SJCRH30 (cell line): ENCODE measurements around the gene PGK2. TPM values are rescaled to one million over a fixed set of nuclear protein-coding genes. Genes with fewer than 3 reads are reported as not detected.

Source experiments
- DNase-seq, 2 experiments: peaks; one replicate each; pipeline ENCODE4 v3.0.0-alpha.2; 2015 to 2020
- H3K27ac ChIP-seq: fragments of 250-450 bp; sonication (Bioruptor Pico); 2 replicates; pipeline ENCODE4 v1.5.1; 2020; ENCODE audit warnings: mild to moderate bottlenecking, moderate library complexity
- H3K27me3 ChIP-seq: fragments of 250-450 bp; sonication (Bioruptor Pico); 2 replicates; pipeline ENCODE4 v1.5.1; 2020; ENCODE audit warnings: mild to moderate bottlenecking, moderate library complexity
- H3K36me3 ChIP-seq: fragments of 250-450 bp; sonication (Bioruptor Pico); 2 replicates; pipeline ENCODE4 v1.5.1; 2020; ENCODE audit warnings: mild to moderate bottlenecking, moderate library complexity
- H3K4me1 ChIP-seq: fragments of 250-450 bp; sonication (Bioruptor Pico); 2 replicates; pipeline ENCODE4 v1.5.1; 2020; ENCODE audit warnings: mild to moderate bottlenecking, moderate library complexity
- H3K4me3 ChIP-seq: fragments of 250-450 bp; sonication (Bioruptor Pico); 2 replicates; pipeline ENCODE4 v1.5.1; 2020; ENCODE audit warnings: mild to moderate bottlenecking, moderate library complexity
- H3K9me3 ChIP-seq: fragments of 250-450 bp; sonication (Bioruptor Pico); replicated peaks from 2 replicates; pipeline ENCODE4 v1.5.1; 2020; ENCODE audit warnings: mild to moderate bottlenecking, moderate library complexity
- total RNA-seq: library from RNA; depleted of rRNA; stranded (reverse); fragments of >200 nt; shearing (Covaris generic); gene quantifications from 2 replicates; pipeline ENCODE4 v1.2.3, GENCODE V29; 2014; rRNA removed

Gene PGK2
- total RNA-seq, 1 experiment from 2014 or later = not detected

GRCh38 chr6:49775043-49775442 is 12.0 kb downstream of the PGK2 start:
- Histone ChIP-seq H3K27me3 (no peaks in the 10 kb centered on the region), H3K36me3 (no peaks in the 10 kb centered on the region), H3K27ac (no peak overlapping the region)

DNA sequence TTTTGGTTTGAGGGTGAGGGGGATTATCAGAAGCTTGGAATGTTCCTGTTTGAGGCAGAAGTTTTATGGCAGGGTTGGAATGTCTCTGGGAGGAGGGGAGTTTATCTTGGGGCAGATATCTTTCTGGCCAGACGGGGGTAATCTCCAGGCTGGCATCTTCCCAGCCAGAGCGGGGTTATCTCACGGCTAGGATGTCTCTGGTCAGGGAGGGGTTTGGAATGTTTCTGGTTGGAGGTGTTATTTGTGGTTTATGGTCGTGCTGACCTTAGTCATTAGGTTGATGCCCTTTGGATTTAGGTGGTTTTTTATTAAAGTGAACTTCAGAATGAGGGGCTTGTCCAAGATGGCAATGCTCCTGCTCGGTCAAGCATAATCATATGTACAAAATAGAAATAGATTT is 14.8 kb downstream of the PGK2 start:
- no peaks in the 10 kb centered on the region for H3K36me3 ChIP-seq
- no peaks in the 10 kb centered on the region for H3K4me1 ChIP-seq
- no peak overlapping the region for H3K27ac ChIP-seq
- no peaks in the 10 kb centered on the region for H3K9me3 ChIP-seq
- H3K4me3 ChIP-seq = no peak overlapping the region
- no peaks in the 10 kb centered on the region for H3K27me3 ChIP-seq
- DNase-seq = no peak

More at GRCh38 chr6:49775043-49775442, 12.0 kb downstream of the PGK2 start:
- Histone ChIP-seq H3K4me3 (no peak overlapping the region), H3K9me3 (no peaks in the 10 kb centered on the region), H3K4me1 (no peaks in the 10 kb centered on the region)
- peak in 1 of 2 experiments; percentile 3 for DNase-seq

GRCh38 chr6:49766762-49767161 is 20.3 kb downstream of the PGK2 start:
- no peaks in the 10 kb centered on the region for H3K9me3 ChIP-seq
- no peak for DNase-seq
- H3K4me1 ChIP-seq = no peaks in the 10 kb centered on the region
- no peaks in the 10 kb centered on the region for H3K27me3 ChIP-seq
- no peak overlapping the region for H3K4me3 ChIP-seq
- H3K36me3 ChIP-seq = no peaks in the 10 kb centered on the region
- H3K27ac ChIP-seq = no peak overlapping the region

GRCh38 chr6:49764571-49765236 is 22.4 kb downstream of the PGK2 start:
- peak in 1 of 2 experiments; percentile 1 for DNase-seq
- Histone ChIP-seq H3K27ac (no peak overlapping the region), H3K27me3 (no peaks in the 10 kb centered on the region), H3K4me3 (no peak overlapping the region), H3K9me3 (no peaks in the 10 kb centered on the region), H3K36me3 (no peaks in the 10 kb centered on the region), H3K4me1 (no peaks in the 10 kb centered on the region)

- Histone ChIP-seq H3K9me3 (no peaks in the 10 kb centered on the region), H3K27ac (no peak within 1 kb of the TSS), H3K4me3 (no peak within 1 kb of the TSS), H3K36me3 (no peaks in the 10 kb centered on the region), H3K27me3 (no peaks in the 10 kb centered on the region), H3K4me1 (no peaks in the 10 kb centered on the region)
- DNase-seq = no peak
Observed at GRCh38 chr6:49744259-49744658, 42.8 kb downstream of the PGK2 start, which contains the start of gene CRISP3. Gene CRISP3 (minus strand): TSS chr6:49744388. CDS start chr6:49744367, 21 bp downstream.

DNA sequence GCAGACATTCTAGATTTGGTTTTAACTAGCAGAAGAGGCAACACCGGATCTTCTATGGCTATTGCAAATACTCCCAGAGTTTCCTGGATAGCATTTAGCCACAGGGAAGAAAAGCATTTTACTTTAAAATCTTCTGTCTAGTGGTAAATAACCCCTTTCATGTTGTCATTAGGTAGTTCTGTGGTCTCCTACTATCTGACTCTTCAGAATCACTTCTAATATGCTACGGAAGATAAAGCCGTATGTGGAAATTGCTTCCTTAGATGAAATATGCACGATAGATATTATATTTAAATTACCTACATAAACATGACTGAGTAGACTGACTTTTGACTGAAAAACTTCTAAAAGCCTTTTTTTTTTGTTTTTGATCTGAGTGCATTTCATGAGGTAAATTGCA is 43.7 kb downstream of the PGK2 start:
- Histone ChIP-seq H3K9me3 (no peaks in the 10 kb centered on the region), H3K4me3 (no peak overlapping the region), H3K27me3 (no peaks in the 10 kb centered on the region), H3K36me3 (no peaks in the 10 kb centered on the region), H3K27ac (no peak overlapping the region), H3K4me1 (no peaks in the 10 kb centered on the region)
- no peak for DNase-seq

DNA sequence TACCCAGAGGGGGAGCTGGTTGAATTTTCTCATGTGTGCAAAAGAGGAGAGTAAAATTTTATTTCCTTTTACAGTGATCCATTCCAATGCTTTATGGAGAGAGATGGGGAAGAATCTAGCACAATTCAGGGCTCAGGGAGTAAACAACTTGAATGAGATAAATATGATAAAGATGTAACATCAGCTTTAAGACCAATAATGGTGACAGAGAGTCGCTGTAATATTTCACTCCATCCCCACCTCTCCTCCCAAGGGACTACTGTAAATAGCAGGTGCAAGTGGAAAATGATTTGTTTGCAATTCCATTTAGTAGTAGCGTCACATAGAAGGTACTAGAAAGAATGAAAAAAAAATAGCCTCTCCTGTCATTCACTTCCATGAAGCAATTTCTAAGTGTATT is 47.7 kb downstream of the PGK2 start:
- H3K4me1 ChIP-seq = no peaks in the 10 kb centered on the region
- H3K36me3 ChIP-seq = no peaks in the 10 kb centered on the region
- H3K4me3 ChIP-seq = no peak overlapping the region
- no peaks in the 10 kb centered on the region for H3K27me3 ChIP-seq
- H3K27ac ChIP-seq = no peak overlapping the region
- DNase-seq = no peak
- no peaks in the 10 kb centered on the region for H3K9me3 ChIP-seq

- no peaks in the 10 kb centered on the region for H3K4me1 ChIP-seq
- no peak overlapping the region for H3K27ac ChIP-seq
- H3K9me3 ChIP-seq = no peaks in the 10 kb centered on the region
- DNase-seq = no peak
- no peaks in the 10 kb centered on the region for H3K36me3 ChIP-seq
- H3K27me3 ChIP-seq = no peaks in the 10 kb centered on the region
- no peak overlapping the region for H3K4me3 ChIP-seq
Observed at GRCh38 chr6:49736017-49736508, 51.0 kb downstream of the PGK2 start.

Other genes with a start within 250 kb of the PGK2 start
- gene C6orf141, start 236.6 kb downstream of the PGK2 start, total RNA-seq = not detected in 2 replicates
- not detected in 2 replicates for gene RHAG, start 150.4 kb downstream of the PGK2 start, total RNA-seq
- gene CRISP2, start 73.7 kb downstream of the PGK2 start, total RNA-seq = not detected in 2 replicates
- not detected in 2 replicates for gene CRISP3, start 42.9 kb downstream of the PGK2 start, total RNA-seq
- not detected in 2 replicates for gene CRISP1, start 79.2 kb upstream of the PGK2 start, total RNA-seq
- not detected in 2 replicates for gene DEFB114, start 176.9 kb upstream of the PGK2 start, total RNA-seq
- not detected in 2 replicates for gene DEFB113, start 182.3 kb upstream of the PGK2 start, total RNA-seq
- gene DEFB110, start 234.7 kb upstream of the PGK2 start, total RNA-seq = not detected in 2 replicates